ENCODE results near the gene LRCH3. TPM values are rescaled to one million over a fixed set of nuclear protein-coding genes. Genes with fewer than 3 reads are reported as not detected.

Gene LRCH3
- total and polyA plus RNA-seq, 9 of the 15 experiments (the other 6 are each of a cell fraction or from before 2014, with no cell fraction given) = 4.6 to 75.3 (median 30.3) TPM

DNA sequence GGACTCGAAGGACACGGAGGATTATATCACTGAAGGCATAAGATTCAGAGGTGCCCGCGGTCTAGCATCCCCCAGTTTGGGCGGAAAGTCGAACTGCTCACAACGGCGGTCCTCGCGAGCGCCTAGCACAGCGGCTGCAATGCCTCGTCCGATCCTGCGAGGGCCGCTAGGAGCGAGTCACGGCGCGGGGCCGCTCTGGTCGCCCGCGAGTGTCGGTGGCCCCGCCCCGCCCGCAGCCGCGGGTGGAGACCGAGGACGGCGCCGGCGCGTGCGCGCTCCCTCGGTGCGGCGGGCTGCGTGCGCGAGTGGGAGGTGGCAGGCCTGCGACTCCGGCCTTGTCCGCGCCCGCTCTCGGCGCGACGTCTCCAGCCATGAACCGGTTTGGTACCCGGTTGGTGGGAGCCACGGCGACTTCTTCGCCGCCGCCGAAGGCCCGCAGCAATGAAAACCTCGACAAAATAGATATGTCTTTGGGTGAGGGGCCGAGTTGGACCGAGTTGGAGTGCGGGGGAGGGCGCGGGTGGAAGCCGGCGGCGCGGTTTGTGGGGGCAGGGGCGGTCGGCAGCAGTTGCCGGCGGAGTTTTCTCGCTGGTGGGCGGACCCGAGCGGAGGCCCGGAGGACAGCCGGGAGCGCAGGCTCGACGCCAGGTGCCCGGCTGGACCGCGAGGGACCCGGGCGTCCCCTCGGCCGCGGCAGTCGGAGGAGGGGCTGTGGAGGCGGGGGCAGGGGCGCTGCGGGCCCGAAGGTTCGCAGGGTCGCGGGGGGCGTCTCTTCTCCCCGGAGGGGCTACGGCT, 41.3 kb upstream of the LRCH3 start, which contains the start of gene FYTTD1 (continued):
- TF ChIP-seq, protein P1, sequence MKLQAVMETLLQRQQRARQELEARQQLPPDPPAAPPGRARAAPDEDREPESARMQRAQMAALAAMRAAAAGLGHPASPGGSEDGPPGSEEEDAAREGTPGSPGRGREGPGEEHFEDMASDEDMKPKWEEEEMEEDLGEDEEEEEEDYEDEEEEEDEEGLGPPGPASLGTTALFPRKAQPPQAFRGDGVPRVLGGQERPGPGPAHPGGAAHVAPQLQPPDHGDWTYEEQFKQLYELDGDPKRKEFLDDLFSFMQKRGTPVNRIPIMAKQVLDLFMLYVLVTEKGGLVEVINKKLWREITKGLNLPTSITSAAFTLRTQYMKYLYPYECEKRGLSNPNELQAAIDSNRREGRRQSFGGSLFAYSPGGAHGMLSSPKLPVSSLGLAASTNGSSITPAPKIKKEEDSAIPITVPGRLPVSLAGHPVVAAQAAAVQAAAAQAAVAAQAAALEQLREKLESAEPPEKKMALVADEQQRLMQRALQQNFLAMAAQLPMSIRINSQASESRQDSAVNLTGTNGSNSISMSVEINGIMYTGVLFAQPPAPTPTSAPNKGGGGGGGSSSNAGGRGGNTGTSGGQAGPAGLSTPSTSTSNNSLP (IDR thresholded peaks at IDR 0.05; ENCODE audit: borderline replicate concordance, low read depth, low read length) = no peak
- peak; percentile 28 to 31; a peak in 2 of 4 replicates for TF ChIP-seq RAD21 (CRISPR knock-in tag; conservative IDR thresholded peaks at IDR 0.05 in 1 of 2, IDR thresholded peaks at IDR 0.05 in 1 of 2)
- peak; percentile 98 for TF ChIP-seq CTBP1 (IDR thresholded peaks at IDR 0.05; ENCODE audit: borderline replicate concordance)
- TF ChIP-seq, protein P2, sequence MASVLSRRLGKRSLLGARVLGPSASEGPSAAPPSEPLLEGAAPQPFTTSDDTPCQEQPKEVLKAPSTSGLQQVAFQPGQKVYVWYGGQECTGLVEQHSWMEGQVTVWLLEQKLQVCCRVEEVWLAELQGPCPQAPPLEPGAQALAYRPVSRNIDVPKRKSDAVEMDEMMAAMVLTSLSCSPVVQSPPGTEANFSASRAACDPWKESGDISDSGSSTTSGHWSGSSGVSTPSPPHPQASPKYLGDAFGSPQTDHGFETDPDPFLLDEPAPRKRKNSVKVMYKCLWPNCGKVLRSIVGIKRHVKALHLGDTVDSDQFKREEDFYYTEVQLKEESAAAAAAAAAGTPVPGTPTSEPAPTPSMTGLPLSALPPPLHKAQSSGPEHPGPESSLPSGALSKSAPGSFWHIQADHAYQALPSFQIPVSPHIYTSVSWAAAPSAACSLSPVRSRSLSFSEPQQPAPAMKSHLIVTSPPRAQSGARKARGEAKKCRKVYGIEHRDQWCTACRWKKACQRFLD (CRISPR knock-in tag; IDR thresholded peaks at IDR 0.05) = 0 out of 2 replicates have a peak, but pooled peaks have one; percentile 28
- TF ChIP-seq YY1 (IDR thresholded peaks at IDR 0.05; ENCODE audit: borderline replicate concordance in 1 of 3, control insufficient read depth in 1 of 3, extremely low read depth in 1 of 3, insufficient read depth in 3 of 3, insufficient read length in 1 of 3, insufficient replicate concordance in 2 of 3, low read depth in 1 of 3, low read length in 2 of 3) = peak in 1 of 3 experiments; percentile 62
- TF ChIP-seq ATF1 (CRISPR knock-in tag; IDR thresholded peaks at IDR 0.05) = no peak
- peak; percentile 76; the same call in 1 of the 2 replicates for TF ChIP-seq ATF1 (tag; IDR thresholded peaks at IDR 0.05)
- TF ChIP-seq, protein P3, sequence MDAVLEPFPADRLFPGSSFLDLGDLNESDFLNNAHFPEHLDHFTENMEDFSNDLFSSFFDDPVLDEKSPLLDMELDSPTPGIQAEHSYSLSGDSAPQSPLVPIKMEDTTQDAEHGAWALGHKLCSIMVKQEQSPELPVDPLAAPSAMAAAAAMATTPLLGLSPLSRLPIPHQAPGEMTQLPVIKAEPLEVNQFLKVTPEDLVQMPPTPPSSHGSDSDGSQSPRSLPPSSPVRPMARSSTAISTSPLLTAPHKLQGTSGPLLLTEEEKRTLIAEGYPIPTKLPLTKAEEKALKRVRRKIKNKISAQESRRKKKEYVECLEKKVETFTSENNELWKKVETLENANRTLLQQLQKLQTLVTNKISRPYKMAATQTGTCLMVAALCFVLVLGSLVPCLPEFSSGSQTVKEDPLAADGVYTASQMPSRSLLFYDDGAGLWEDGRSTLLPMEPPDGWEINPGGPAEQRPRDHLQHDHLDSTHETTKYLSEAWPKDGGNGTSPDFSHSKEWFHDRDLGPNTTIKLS (IDR thresholded peaks at IDR 0.05; ENCODE audit: borderline replicate concordance, low read depth) = peak; percentile 74; the same call in 1 of the 2 replicates
- peak; percentile 84 for TF ChIP-seq FOXP1 (CRISPR knock-in tag; IDR thresholded peaks at IDR 0.05)
- peak; percentile 76 for TF ChIP-seq ATF7 (IDR thresholded peaks at IDR 0.05)
- TF ChIP-seq NRF1 (conservative IDR thresholded peaks at IDR 0.05 in 1 of 2, IDR thresholded peaks at IDR 0.05 in 1 of 2) = peak; percentile 93 to 94
- TF ChIP-seq, protein P4, sequence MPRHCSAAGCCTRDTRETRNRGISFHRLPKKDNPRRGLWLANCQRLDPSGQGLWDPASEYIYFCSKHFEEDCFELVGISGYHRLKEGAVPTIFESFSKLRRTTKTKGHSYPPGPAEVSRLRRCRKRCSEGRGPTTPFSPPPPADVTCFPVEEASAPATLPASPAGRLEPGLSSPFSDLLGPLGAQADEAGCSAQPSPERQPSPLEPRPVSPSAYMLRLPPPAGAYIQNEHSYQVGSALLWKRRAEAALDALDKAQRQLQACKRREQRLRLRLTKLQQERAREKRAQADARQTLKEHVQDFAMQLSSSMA (CRISPR knock-in tag; IDR thresholded peaks at IDR 0.05) = no peak
- peak; percentile 57 for TF ChIP-seq POLR2B (IDR thresholded peaks at IDR 0.05; ENCODE audit: low read depth, partially characterized antibody)
- TF ChIP-seq, protein P5, sequence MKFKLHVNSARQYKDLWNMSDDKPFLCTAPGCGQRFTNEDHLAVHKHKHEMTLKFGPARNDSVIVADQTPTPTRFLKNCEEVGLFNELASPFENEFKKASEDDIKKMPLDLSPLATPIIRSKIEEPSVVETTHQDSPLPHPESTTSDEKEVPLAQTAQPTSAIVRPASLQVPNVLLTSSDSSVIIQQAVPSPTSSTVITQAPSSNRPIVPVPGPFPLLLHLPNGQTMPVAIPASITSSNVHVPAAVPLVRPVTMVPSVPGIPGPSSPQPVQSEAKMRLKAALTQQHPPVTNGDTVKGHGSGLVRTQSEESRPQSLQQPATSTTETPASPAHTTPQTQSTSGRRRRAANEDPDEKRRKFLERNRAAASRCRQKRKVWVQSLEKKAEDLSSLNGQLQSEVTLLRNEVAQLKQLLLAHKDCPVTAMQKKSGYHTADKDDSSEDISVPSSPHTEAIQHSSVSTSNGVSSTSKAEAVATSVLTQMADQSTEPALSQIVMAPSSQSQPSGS (CRISPR knock-in tag; IDR thresholded peaks at IDR 0.05) = peak; percentile 43; the same call in 1 of the 2 replicates
- TF ChIP-seq, protein P6, sequence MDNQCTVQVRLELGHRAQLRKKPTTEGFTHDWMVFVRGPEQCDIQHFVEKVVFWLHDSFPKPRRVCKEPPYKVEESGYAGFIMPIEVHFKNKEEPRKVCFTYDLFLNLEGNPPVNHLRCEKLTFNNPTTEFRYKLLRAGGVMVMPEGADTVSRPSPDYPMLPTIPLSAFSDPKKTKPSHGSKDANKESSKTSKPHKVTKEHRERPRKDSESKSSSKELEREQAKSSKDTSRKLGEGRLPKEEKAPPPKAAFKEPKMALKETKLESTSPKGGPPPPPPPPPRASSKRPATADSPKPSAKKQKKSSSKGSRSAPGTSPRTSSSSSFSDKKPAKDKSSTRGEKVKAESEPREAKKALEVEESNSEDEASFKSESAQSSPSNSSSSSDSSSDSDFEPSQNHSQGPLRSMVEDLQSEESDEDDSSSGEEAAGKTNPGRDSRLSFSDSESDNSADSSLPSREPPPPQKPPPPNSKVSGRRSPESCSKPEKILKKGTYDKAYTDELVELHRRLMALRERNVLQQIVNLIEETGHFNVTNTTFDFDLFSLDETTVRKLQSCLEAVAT (IDR thresholded peaks at IDR 0.05) = peak in 1 of 2 experiments; percentile 57; a peak in 1 of 4 replicates
